WTC11 (cell line): ENCODE measurements around the gene DDX51. TPM values are rescaled to one million over a fixed set of nuclear protein-coding genes. Genes with fewer than 3 reads are reported as not detected.

Source experiments
- ATAC-seq: fragments of 200-7000 bp; cut with Tn5 transposase; 2 replicates; pipeline ENCODE4 v1.10.0; 2021; ENCODE audit warnings: mild to moderate bottlenecking, moderate library complexity
- Bru-seq: library from RNA; stranded (reverse); fragments of 400-500 nt; gene quantifications from one replicate; lab custom pipeline; 2021; lab: Mats Ljungman, UMichigan
- CTCF ChIA-PET: fragments of 300-600 bp; sonication (Branson Sonifier 250); formaldehyde crosslinking; loops from one replicate; lab custom pipeline; 2021; ENCODE audit warnings: antibody characterized with exemption; lab: Charles Lee
- POLR2A ChIA-PET: fragments of 350-600 bp; sonication (Branson Sonifier 250); formaldehyde crosslinking; loops from one replicate; lab custom pipeline; 2021; ENCODE audit warnings: antibody characterized with exemption; lab: Charles Lee
- DNase-seq: peaks from one replicate; pipeline ENCODE4 v3.0.0; 2021; ENCODE audit warnings: low spot score
- H3K27ac Mint-ChIP-seq: 2 replicates; pipeline ENCODE4 v1.8.0; 2021; ENCODE audit warnings: mixed read lengths
- H3K27me3 Mint-ChIP-seq: 2 replicates; pipeline ENCODE4 v1.8.0; 2021; ENCODE audit warnings: low read depth, mild to moderate bottlenecking, moderate library complexity, mixed read lengths
- H3K36me3 Mint-ChIP-seq: 2 replicates; pipeline ENCODE4 v1.8.0; 2021; ENCODE audit warnings: mixed read lengths
- H3K4me1 Mint-ChIP-seq: 2 replicates; pipeline ENCODE4 v1.8.0; 2022; ENCODE audit warnings: mixed read lengths
- H3K4me3 Mint-ChIP-seq: 2 replicates; pipeline ENCODE4 v1.8.0; 2021; ENCODE audit warnings: mild to moderate bottlenecking, moderate library complexity, mixed read lengths
- H3K9me3 Mint-ChIP-seq: 2 replicates; pipeline ENCODE4 v1.8.0; 2021; ENCODE audit warnings: mixed read lengths
- CBFB ChIP-seq: sonication (generic); formaldehyde crosslinking; IDR thresholded peaks from 2 replicates; pipeline ENCODE4 v1.8.1; 2022; ENCODE audit warnings: mild to moderate bottlenecking, low read depth, missing genetic modification reagents
- CREB1 ChIP-seq: sonication (generic); formaldehyde crosslinking; IDR thresholded peaks from 2 replicates; pipeline ENCODE4 v1.8.0; 2023; ENCODE audit warnings: mild to moderate bottlenecking, missing genetic modification reagents
- CREM ChIP-seq: sonication (generic); formaldehyde crosslinking; IDR thresholded peaks from 2 replicates; pipeline ENCODE4 v1.8.1; 2022; ENCODE audit warnings: mild to moderate bottlenecking, missing genetic modification reagents, moderate library complexity
- ELF4 ChIP-seq: sonication (generic); formaldehyde crosslinking; IDR thresholded peaks from 2 replicates; pipeline ENCODE4 v1.8.1; 2022; ENCODE audit warnings: low read depth, mild to moderate bottlenecking, moderate library complexity, missing genetic modification reagents
- ESRRA ChIP-seq: sonication (generic); formaldehyde crosslinking; IDR thresholded peaks from 2 replicates; pipeline ENCODE4 v1.8.1; 2022; ENCODE audit warnings: mild to moderate bottlenecking, missing genetic modification reagents, borderline replicate concordance
- GRHL2 ChIP-seq: fragments of 250-450 bp; sonication (Bioruptor Pico); IDR thresholded peaks from 2 replicates; pipeline ENCODE4 v1.8.0; 2022; ENCODE audit warnings: mild to moderate bottlenecking, moderate library complexity; ENCODE audit not compliant: insufficient replicate concordance, severe bottlenecking
- HMGA2 ChIP-seq: fragments of 250-450 bp; sonication (Bioruptor Pico); IDR thresholded peaks from 2 replicates; pipeline ENCODE4 v1.4.0; 2021; ENCODE audit warnings: mild to moderate bottlenecking, moderate library complexity
- IRF1 ChIP-seq: sonication (generic); formaldehyde crosslinking; IDR thresholded peaks from 2 replicates; pipeline ENCODE4 v1.8.0; 2023; ENCODE audit warnings: missing genetic modification reagents
- JUN ChIP-seq: sonication (generic); formaldehyde crosslinking; IDR thresholded peaks from 2 replicates; pipeline ENCODE4 v1.8.0; 2023; ENCODE audit warnings: mild to moderate bottlenecking, missing genetic modification reagents
- KAT7 ChIP-seq: sonication (generic); formaldehyde crosslinking; IDR thresholded peaks from 2 replicates; pipeline ENCODE4 v1.8.1; 2023; ENCODE audit warnings: missing genetic modification reagents, mild to moderate bottlenecking, borderline replicate concordance
- MAX ChIP-seq: sonication (generic); formaldehyde crosslinking; IDR thresholded peaks from 2 replicates; pipeline ENCODE4 v1.8.0; 2022; ENCODE audit warnings: mild to moderate bottlenecking, missing genetic modification reagents
- MYBL2 ChIP-seq: sonication (generic); formaldehyde crosslinking; IDR thresholded peaks from 2 replicates; pipeline ENCODE4 v1.8.1; 2023; ENCODE audit warnings: mild to moderate bottlenecking, moderate library complexity, missing genetic modification reagents
- NFE2L1 ChIP-seq: sonication (generic); formaldehyde crosslinking; IDR thresholded peaks from 2 replicates; pipeline ENCODE4 v1.8.1; 2023; ENCODE audit warnings: missing genetic modification reagents
- NFYB ChIP-seq: sonication (generic); formaldehyde crosslinking; conservative IDR thresholded peaks from 2 replicates; pipeline ENCODE4 v1.8.0; 2022; ENCODE audit warnings: low read depth, missing genetic modification reagents
- SP1 ChIP-seq: sonication (generic); formaldehyde crosslinking; conservative IDR thresholded peaks from 2 replicates; pipeline ENCODE4 v1.8.1; 2022; ENCODE audit warnings: missing genetic modification reagents
- TP53 ChIP-seq: sonication (generic); formaldehyde crosslinking; IDR thresholded peaks from 2 replicates; pipeline ENCODE4 v1.8.1; 2023; ENCODE audit warnings: mild to moderate bottlenecking, missing genetic modification reagents
- ZNF317 ChIP-seq: sonication (generic); formaldehyde crosslinking; IDR thresholded peaks from 2 replicates; pipeline ENCODE4 v1.8.1; 2023; ENCODE audit warnings: low read depth, mild to moderate bottlenecking, moderate library complexity, missing genetic modification reagents, borderline replicate concordance
- long read RNA-seq, 3 experiments: library from RNA in 1 of 3; library from capped mRNA in 1 of 3; library from polyadenylated mRNA in 1 of 3; unstranded in 2 of 3; stranded (forward) in 1 of 3; transcript quantifications; one replicate each; pipeline ENCODE4 v2.0.0, GENCODE V29; 2021
- total RNA-seq: library from RNA; stranded (reverse); gene quantifications from 3 replicates; pipeline ENCODE4 v1.2.3, GENCODE V29; 2021
- TF ChIP-seq, protein P1 (sequence below): sonication (generic); formaldehyde crosslinking; IDR thresholded peaks from 2 replicates; pipeline ENCODE4 v1.8.1; 2023; ENCODE audit warnings: mild to moderate bottlenecking, missing genetic modification reagents, borderline replicate concordance
- TF ChIP-seq, protein P2 (sequence below): sonication (generic); formaldehyde crosslinking; IDR thresholded peaks from 2 replicates; pipeline ENCODE4 v1.8.1; 2022; ENCODE audit warnings: mild to moderate bottlenecking, moderate library complexity, missing genetic modification reagents
- TF ChIP-seq, protein P3 (sequence below): fragments of 250-450 bp; sonication (Bioruptor Pico); conservative IDR thresholded peaks from 2 replicates; pipeline ENCODE4 v1.9.0; 2021; ENCODE audit warnings: mild to moderate bottlenecking
- TF ChIP-seq, protein P4 (sequence below): sonication (generic); formaldehyde crosslinking; IDR thresholded peaks from 2 replicates; pipeline ENCODE4 v1.8.1; 2023; ENCODE audit warnings: mild to moderate bottlenecking, moderate library complexity, missing genetic modification reagents
- TF ChIP-seq, protein P5 (sequence below): sonication (generic); formaldehyde crosslinking; IDR thresholded peaks from 2 replicates; pipeline ENCODE4 v1.8.0; 2022; ENCODE audit warnings: mild to moderate bottlenecking, missing genetic modification reagents

The DDX51 gene
- total RNA-seq (32.7 to 34.2 TPM (median 33.3 TPM) in 3 replicates), Bru-seq, nascent RNA (percentile 64 among the genes with signal in this experiment)
- long read RNA-seq, experiment 1, full-length matches to known transcripts, result 36 of 153 reads
- long read RNA-seq, experiment 1, partial matches to known transcripts, result 4 of 153 reads
- long read RNA-seq, experiment 1, other reads (novel, unspliced or antisense), result 113 of 153 reads
- long read RNA-seq, experiment 2, full-length matches to known transcripts, result 4 of 26 reads
- long read RNA-seq, experiment 2, partial matches to known transcripts, result 15 of 26 reads
- long read RNA-seq, experiment 2, other reads (novel, unspliced or antisense), result 7 of 26 reads
- long read RNA-seq, experiment 3, partial matches to known transcripts, result 1 of 2 reads
- long read RNA-seq, experiment 3, other reads (novel, unspliced or antisense), result 1 of 2 reads

GRCh38 chr12:132144115-132144809 lies at the start of gene DDX51, which contains the start of gene NOC4L:
DDX51 (minus strand) TSS chr12:132144319; CDS start chr12:132144296, 23 bp downstream.
NOC4L (plus strand) TSS chr12:132144457; CDS start chr12:132144489, 32 bp downstream.
- DNase-seq, result peak; percentile 94
- Mint-ChIP-seq H3K4me3 (peak within 1 kb of the TSS; percentile 78), H3K4me1 (peaks cover 10% of the 10 kb centered on the region), H3K36me3 (peaks cover 12% of the 10 kb centered on the region), H3K9me3 (no peaks in the 10 kb centered on the region), H3K27me3 (no peaks in the 10 kb centered on the region), H3K27ac (peak within 1 kb of the TSS; percentile 60; the same call in 1 of the 2 replicates)
- ChIA-PET CTCF (interaction anchor here (1.0 to 1.9 kb wide), 2 partner anchors 10 kb away, joined by 4 read pairs; no protein-coding TSS in a partner anchor), POLR2A (no interaction called here)
- ATAC-seq, result peak; percentile 79
- TF ChIP-seq, protein P1, sequence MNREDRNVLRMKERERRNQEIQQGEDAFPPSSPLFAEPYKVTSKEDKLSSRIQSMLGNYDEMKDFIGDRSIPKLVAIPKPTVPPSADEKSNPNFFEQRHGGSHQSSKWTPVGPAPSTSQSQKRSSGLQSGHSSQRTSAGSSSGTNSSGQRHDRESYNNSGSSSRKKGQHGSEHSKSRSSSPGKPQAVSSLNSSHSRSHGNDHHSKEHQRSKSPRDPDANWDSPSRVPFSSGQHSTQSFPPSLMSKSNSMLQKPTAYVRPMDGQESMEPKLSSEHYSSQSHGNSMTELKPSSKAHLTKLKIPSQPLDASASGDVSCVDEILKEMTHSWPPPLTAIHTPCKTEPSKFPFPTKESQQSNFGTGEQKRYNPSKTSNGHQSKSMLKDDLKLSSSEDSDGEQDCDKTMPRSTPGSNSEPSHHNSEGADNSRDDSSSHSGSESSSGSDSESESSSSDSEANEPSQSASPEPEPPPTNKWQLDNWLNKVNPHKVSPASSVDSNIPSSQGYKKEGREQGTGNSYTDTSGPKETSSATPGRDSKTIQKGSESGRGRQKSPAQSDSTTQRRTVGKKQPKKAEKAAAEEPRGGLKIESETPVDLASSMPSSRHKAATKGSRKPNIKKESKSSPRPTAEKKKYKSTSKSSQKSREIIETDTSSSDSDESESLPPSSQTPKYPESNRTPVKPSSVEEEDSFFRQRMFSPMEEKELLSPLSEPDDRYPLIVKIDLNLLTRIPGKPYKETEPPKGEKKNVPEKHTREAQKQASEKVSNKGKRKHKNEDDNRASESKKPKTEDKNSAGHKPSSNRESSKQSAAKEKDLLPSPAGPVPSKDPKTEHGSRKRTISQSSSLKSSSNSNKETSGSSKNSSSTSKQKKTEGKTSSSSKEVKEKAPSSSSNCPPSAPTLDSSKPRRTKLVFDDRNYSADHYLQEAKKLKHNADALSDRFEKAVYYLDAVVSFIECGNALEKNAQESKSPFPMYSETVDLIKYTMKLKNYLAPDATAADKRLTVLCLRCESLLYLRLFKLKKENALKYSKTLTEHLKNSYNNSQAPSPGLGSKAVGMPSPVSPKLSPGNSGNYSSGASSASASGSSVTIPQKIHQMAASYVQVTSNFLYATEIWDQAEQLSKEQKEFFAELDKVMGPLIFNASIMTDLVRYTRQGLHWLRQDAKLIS, result no peak
- TF ChIP-seq, protein P2, sequence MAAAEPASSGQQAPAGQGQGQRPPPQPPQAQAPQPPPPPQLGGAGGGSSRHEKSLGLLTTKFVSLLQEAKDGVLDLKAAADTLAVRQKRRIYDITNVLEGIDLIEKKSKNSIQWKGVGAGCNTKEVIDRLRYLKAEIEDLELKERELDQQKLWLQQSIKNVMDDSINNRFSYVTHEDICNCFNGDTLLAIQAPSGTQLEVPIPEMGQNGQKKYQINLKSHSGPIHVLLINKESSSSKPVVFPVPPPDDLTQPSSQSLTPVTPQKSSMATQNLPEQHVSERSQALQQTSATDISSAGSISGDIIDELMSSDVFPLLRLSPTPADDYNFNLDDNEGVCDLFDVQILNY (CRISPR knock-in tag), result peak; percentile 67; the same call in 1 of the 2 replicates
- peak; percentile 99 for TF ChIP-seq CREB1 (CRISPR knock-in tag)
- TF ChIP-seq, protein P3, sequence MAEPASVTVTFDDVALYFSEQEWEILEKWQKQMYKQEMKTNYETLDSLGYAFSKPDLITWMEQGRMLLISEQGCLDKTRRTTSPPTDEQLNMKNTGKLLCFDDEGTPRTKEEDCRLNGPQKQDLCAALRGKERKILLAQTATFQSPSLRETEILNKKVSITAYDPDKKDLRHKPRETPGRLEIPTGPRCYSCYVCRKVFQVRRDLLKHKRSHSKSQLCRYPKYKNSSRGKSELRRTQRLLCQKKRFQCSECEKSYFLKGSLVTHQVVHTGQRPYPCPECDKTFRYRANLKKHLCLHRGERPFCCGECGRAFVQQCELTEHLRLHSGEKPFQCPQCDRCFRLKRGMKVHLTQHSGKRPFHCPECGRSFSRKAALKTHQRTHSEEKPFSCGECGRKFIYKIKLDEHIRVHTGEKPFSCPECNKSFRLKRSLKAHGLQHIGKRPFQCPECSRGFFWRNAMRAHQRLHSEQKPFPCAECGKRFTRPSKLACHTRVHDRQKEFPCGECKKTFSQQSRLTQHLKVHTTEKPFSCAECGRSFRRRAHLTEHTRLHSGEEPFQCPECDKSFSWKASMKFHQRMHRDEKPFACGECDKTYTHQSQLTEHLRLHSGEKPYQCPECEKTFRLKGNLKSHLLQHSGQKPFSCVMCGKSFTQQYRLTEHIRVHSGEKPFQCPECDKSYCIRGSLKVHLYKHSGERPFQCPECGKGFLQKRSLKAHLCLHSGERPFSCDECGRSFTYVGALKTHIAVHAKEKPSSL (CRISPR knock-in tag), result no peak
- TF ChIP-seq MYBL2 (CRISPR knock-in tag), result peak; percentile 32
- TF ChIP-seq GRHL2 (CRISPR knock-in tag), result no peak
- TF ChIP-seq CBFB, result peak; percentile 91
- TF ChIP-seq, protein P4, sequence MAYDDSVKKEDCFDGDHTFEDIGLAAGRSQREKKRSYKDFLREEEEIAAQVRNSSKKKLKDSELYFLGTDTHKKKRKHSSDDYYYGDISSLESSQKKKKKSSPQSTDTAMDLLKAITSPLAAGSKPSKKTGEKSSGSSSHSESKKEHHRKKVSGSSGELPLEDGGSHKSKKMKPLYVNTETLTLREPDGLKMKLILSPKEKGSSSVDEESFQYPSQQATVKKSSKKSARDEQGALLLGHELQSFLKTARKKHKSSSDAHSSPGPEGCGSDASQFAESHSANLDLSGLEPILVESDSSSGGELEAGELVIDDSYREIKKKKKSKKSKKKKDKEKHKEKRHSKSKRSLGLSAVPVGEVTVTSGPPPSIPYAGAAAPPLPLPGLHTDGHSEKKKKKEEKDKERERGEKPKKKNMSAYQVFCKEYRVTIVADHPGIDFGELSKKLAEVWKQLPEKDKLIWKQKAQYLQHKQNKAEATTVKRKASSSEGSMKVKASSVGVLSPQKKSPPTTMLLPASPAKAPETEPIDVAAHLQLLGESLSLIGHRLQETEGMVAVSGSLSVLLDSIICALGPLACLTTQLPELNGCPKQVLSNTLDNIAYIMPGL (CRISPR knock-in tag), result peak; percentile 70; the same call in 1 of the 2 replicates
- TF ChIP-seq CREM (CRISPR knock-in tag), result peak; percentile 100
- TF ChIP-seq ESRRA (CRISPR knock-in tag), result peak; percentile 57; the same call in 1 of the 2 replicates
- TF ChIP-seq NFE2L1 (CRISPR knock-in tag), result peak; percentile 12; the same call in 1 of the 2 replicates
- peak; percentile 96 for TF ChIP-seq SP1 (CRISPR knock-in tag)
- peak; percentile 95 for TF ChIP-seq MAX
- TF ChIP-seq ELF4 (CRISPR knock-in tag), result no peak
- TF ChIP-seq, protein P5, sequence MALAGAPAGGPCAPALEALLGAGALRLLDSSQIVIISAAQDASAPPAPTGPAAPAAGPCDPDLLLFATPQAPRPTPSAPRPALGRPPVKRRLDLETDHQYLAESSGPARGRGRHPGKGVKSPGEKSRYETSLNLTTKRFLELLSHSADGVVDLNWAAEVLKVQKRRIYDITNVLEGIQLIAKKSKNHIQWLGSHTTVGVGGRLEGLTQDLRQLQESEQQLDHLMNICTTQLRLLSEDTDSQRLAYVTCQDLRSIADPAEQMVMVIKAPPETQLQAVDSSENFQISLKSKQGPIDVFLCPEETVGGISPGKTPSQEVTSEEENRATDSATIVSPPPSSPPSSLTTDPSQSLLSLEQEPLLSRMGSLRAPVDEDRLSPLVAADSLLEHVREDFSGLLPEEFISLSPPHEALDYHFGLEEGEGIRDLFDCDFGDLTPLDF (CRISPR knock-in tag), result no peak
- peak; percentile 49 for TF ChIP-seq NFYB (CRISPR knock-in tag)
- no peak for TF ChIP-seq KAT7 (CRISPR knock-in tag)
- no peak for TF ChIP-seq IRF1
- TF ChIP-seq JUN, result peak; percentile 11; the same call in 1 of the 2 replicates
- TF ChIP-seq TP53 (CRISPR knock-in tag), result peak; percentile 72; the same call in 1 of the 2 replicates
- TF ChIP-seq ZNF317 (CRISPR knock-in tag), result no peak
- TF ChIP-seq HMGA2 (CRISPR knock-in tag), result no peak
